Urinary bladder (tissue), 4 donors: ENCODE measurements around the gene MOSPD3. TPM values are rescaled to one million over a fixed set of nuclear protein-coding genes. Genes with fewer than 3 reads are reported as not detected.

Experiments
- DNase-seq: peaks from one replicate; pipeline ENCODE4 v3.0.0-alpha.2; 2015; ENCODE audit errors: extremely low spot score
- H3K27ac ChIP-seq: one replicate; pipeline ENCODE4 v1.5.1; 2013; ENCODE audit warnings: low read depth, mild to moderate bottlenecking, moderate library complexity
- H3K36me3 ChIP-seq: one replicate; pipeline ENCODE4 v1.6.1; 2013; ENCODE audit warnings: mild to moderate bottlenecking, moderate library complexity; ENCODE audit not compliant: insufficient read depth
- H3K4me1 ChIP-seq: one replicate; pipeline ENCODE4 v1.6.1; 2013; ENCODE audit warnings: mild to moderate bottlenecking, moderate library complexity; ENCODE audit not compliant: insufficient read depth
- H3K4me3 ChIP-seq: one replicate; pipeline ENCODE4 v1.5.1; 2013; ENCODE audit warnings: low read depth, low read length
- WGBS: extraction: QIAGEN DNeasy Blood & Tissue Kit; methylation state at CpG from one replicate; pipeline ENCODE4 v1.1.7; 2013; 5-methylcytosine and 5-hydroxymethylcytosine counted together
- polyA plus RNA-seq: library from polyadenylated mRNA; stranded (reverse); fragments of 200-250 nt; gene quantifications from one replicate; pipeline ENCODE4 v1.2.3, GENCODE V29; 2013
- total RNA-seq: library from RNA; depleted of rRNA; stranded (reverse); fragments of >200 nt; gene quantifications from one replicate; pipeline ENCODE4 v1.2.3, GENCODE V29; 2014
- donor health status: healthy with polysubstance abuse.
- donor health status: healthy.

The MOSPD3 gene
- total and polyA plus RNA-seq, 2 donors = 5.3 to 30.4 TPM

DNA sequence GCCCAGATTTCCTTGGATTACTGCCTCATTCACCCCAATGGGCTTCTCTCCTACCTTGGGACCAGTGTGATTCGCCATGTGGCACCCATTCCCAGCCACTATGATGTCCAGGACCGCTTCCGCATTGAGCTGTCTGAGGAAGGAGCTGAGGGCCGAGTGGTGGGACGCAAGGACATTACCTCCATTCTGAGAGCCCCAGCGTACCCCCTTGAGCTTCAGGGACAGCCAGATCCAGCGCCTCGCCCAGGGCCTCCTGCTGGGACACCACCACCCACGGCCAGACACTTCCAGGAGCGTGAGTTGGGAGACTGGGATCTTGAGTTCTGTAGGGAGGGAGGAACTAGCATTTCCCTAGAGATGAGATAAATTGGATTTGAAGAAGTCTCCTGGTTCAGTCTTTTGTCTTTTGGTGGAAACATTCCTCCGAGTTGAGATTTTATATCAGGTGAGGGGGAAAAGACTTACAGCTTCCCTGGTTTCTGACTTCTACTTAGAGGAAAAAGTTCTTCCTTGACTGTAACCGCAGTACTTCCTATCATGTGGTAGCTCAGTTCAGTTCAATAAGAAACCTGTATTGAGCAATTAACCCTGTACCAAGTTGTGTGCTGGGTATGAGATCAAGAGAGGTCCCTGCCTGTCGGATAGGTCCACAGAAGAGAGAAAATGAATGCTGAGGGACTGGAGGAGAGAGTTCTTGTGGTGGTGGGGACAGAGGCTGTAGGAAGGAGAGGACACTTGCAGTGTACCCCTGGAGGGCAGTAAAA, 1.3 kb downstream of the MOSPD3 start:
- WGBS = 94% methylated on average over 13 of the region's 13 CpGs
- no peak overlapping the region for H3K27ac ChIP-seq
- DNase-seq = no peak
- H3K4me3 ChIP-seq = no peak overlapping the region
- no peaks in the 10 kb centered on the region for H3K36me3 ChIP-seq
- H3K4me1 ChIP-seq = no peaks in the 10 kb centered on the region

DNA sequence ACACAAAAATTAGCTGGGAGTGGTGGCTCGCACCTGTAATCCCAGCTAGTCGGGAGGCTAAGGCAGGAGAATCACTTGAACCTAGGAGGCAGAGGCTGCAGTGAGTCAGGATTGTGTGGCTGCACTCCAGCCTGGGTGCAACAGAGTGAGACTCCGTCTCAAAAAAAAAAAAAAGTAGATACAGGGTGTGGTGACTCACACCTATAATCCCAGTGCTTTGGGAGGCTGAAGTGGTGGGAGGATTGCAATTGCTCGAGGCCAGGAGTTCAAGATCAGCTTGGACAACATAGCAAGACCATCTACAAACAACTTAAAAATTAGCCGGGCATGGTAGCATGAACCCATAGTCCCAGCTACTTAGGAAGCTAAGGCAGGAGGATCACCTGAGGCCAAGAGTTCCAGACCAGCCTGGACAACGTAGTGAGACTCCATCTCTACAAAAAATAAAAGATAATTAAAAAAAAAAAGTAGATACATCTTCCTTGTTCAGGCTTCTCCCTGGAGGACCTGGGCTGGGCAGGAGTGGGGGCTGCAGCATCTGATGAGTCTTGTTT, 2.0 kb downstream of the MOSPD3 start:
- H3K4me1 ChIP-seq = no peaks in the 10 kb centered on the region
- no peak overlapping the region for H3K4me3 ChIP-seq
- no peak overlapping the region for H3K27ac ChIP-seq
- no peak for DNase-seq
- H3K36me3 ChIP-seq = no peaks in the 10 kb centered on the region
- WGBS = 91% methylated on average over 6 of the region's 6 CpGs

DNA sequence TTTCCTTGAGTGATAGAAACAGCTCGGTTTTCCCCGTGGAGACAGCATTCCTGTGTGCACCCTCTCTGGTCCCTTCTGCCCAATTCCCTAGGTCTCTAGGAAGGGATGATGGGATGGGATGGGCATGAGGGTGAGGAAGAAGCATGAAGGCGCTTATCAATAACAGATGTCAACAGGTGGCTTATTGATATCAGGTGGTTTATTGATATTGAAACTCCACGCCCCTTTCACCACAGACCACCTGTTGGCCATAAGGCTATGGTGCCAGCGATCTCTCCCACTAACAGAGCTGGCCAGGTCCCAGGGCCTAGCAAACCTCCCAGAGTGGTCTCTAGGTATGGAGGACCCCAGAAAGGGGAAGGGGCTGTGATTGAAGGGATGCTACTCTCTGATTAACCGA, 7.9 kb downstream of the MOSPD3 start:
- Histone ChIP-seq H3K36me3 (no peaks in the 10 kb centered on the region), H3K4me3 (no peak overlapping the region), H3K4me1 (no peaks in the 10 kb centered on the region), H3K27ac (no peak overlapping the region)
- 91% methylated on average over 6 of the region's 6 CpGs for WGBS
- no peak for DNase-seq

DNA sequence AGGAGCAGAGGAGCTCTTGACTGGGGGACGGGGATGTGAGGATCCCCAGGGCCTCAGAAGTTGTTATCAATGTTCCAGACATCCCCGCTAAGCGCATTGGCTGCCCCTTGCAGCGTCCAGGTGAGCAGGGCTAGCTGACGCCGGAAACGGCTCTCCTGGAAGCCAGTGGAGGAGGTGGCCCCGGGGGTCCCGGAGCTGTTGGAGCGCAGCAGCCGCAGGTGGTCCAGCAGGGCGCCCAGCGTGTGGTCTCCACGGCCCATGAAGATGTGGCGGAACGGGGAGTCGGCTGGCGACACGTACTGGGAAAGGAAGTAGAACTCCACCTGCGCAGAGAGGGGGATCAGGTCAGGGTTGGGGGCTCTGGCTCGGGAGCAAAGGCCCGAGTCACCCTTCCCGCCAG, 8.5 kb downstream of the MOSPD3 start:
- WGBS = 95% methylated on average over 23 of the region's 23 CpGs
- Histone ChIP-seq H3K4me1 (no peaks in the 10 kb centered on the region), H3K4me3 (no peak overlapping the region), H3K36me3 (no peaks in the 10 kb centered on the region), H3K27ac (no peak overlapping the region)
- DNase-seq = no peak

DNA sequence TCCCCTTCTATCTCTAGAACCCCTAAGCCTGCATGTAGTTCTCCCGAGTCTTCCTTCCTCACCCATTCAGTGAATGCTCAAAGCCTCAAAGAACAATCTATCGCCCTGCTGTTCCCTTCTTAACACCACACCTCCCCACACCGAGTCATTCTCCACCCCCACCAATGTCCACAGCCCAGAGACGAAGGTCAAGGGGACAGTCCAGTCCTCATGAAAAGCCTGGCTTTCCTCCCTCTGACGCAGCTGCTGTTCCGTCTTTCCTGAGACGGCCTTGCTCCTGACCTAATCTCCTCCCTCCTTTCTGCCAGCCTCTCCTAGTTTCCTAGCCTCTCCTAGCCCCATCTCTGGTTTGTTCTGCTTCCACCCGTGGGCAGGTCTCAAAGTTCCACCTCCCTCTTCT, 9.2 kb downstream of the MOSPD3 start:
- Histone ChIP-seq H3K36me3 (no peaks in the 10 kb centered on the region), H3K4me3 (no peak overlapping the region)
- 80% methylated on average over 8 of the region's 8 CpGs for WGBS

DNA sequence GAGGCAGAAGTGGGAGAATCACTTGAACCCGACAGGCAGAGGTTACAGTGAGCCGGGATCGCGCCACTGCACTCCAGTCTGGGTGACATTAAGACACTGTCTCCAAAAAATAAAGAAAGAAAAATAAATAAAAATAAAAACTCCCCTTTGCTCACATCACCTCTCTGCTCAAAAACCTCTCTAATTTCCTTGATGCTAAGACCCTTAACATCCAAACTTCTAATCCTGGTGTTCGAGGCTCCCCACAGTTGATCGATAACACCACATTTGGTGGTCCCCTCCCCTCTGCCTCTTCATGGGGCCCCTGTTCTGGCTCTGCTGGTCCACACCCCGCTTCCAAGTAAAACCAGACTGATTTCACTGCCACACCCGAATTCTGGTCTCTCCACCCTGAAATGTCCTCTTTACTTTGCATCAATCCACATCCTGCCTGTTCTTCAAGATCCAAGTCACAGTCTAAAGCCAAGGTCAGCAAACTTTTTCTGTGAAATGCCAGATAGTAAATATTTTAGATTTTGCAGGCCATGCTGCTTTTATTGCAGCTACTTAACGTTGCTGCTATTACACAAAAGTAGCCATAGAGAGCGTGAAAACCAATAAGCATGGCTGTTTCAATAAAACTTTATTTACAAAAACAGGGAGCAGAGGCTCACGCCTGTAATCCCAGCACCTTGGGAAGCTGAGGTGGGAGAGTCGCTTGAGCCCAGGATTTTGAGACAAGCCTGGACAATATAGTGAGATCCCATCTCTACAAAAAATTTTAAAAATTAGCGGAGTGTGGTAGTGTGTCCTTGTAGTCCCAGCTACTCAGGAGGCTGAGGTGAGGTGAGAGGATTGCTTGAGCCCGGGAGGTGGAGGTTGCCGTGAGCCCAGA, 11.8 kb downstream of the MOSPD3 start:
- H3K4me3 ChIP-seq = no peak overlapping the region
- DNase-seq = no peak
- no peak overlapping the region for H3K27ac ChIP-seq
- H3K36me3 ChIP-seq = no peaks in the 10 kb centered on the region
- H3K4me1 ChIP-seq = no peaks in the 10 kb centered on the region
- 86% methylated on average over 15 of the region's 15 CpGs for WGBS

More for the DNA sequence above, 9.2 kb downstream of the MOSPD3 start:
- no peaks in the 10 kb centered on the region for H3K4me1 ChIP-seq
- no peak overlapping the region for H3K27ac ChIP-seq
- no peak for DNase-seq

DNA sequence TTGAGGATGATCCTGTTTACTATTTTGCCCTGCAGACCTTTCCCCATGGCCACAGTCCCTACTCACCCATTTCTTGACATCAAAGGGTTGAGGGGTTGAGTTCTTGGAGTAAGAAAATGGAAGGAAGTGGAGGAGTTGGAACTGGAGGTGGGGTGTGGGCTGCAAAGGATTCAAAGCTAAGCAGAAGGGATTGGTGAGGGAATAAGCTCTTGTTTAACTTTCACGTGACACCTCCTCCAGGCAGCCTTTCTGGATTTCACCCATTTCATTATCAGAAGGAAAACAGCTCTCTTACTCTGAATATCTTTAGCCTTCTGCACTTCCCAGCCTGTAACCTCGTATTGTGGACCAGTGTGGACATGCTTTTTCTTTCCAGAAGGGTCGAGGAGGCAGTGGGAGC, 13.7 kb downstream of the MOSPD3 start:
- H3K36me3 ChIP-seq = no peaks in the 10 kb centered on the region
- DNase-seq = no peak
- whole genome bisulfite sequencing = 16% methylated on average over 3 of the region's 3 CpGs
- H3K27ac ChIP-seq = no peak overlapping the region
- no peaks in the 10 kb centered on the region for H3K4me1 ChIP-seq
- no peak overlapping the region for H3K4me3 ChIP-seq

DNA sequence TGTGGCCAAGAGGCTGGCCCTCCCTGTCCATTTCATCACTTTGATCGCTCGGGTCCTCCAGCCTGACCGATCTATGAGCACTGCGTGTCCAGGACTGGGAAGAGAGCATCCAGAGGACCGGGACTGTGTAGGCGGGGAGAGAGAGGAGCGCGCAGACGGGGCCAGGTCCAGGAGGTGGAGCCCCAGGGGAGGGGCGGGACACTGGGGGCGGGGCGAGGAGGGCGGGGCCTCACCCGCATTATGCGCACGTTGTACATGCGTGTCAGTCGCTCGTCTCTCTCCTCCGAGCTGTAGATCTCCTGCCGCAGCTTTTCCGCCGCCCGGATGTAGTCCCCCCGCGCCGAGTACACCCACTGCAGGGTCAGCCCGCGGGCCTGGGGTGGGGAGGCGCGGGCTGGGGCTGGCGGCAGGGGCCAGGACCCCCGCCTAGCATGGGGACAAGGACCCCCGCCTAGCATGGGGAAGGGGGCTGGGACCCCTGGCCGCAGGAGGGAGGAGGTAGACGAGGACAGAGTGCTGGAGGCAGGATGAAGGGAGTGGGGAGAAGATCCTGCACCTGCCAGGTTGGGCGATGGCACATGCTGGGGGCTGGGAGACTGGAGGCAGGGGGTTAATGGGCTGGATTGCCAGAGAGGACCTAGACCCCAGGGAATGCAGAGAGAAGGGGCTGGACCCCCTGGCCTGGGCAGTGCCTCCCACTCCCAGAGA, 14.3 kb downstream of the MOSPD3 start:
- Histone ChIP-seq H3K36me3 (no peaks in the 10 kb centered on the region), H3K4me1 (no peaks in the 10 kb centered on the region), H3K4me3 (peak overlapping the region; percentile 24), H3K27ac (no peak overlapping the region)
- WGBS = 4% methylated on average over 37 of the region's 37 CpGs
- DNase-seq = no peak

DNA sequence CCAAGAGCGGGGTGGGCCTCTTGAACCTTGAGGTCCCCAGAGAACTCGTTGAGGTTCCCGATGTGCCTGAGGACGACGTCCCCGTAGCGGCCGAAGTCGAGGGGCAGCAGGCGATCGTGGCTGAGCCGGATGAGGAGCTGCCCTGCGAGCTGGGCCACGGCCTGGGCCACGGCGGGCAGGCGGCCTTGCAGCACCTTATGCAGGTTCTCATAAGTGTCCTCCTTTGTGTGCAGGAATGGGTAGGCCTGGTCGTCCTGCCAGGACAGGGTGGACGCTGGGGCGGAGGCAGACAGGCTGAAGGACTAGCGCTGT, 14.9 kb downstream of the MOSPD3 start:
- Histone ChIP-seq H3K27ac (no peak overlapping the region), H3K4me3 (no peak overlapping the region)
- WGBS = 87% methylated on average over 21 of the region's 21 CpGs

DNA sequence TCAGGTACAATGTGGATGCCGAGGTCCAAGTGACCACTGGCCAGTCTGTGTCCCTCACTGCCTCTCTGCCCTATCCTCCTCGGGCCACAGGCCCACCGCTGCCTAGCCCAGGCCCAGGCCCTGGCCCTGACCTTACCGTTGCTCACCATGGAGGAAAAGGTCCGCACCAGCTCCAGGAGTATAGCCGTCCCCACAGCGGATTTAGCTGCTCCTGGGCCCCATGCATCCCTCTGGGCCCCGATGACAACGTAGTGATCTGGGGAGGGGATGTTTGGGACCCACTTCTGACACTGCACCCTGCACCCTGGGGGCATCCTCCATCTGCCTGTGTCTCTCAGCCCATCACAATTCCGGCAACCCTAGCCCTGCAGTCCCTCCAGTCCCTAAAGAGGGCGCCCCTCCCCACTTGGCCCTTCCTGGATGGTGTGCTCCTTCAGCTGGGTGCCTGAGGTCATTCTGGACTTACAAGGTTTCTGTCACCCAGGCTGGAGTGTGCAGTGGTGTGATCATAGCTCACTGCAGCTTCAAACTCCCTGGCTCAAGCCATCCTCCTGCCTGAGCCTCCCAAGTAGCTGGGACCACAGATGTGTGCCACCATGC, 16.9 kb downstream of the MOSPD3 start:
- WGBS = 76% methylated on average over 11 of the region's 11 CpGs
- Histone ChIP-seq H3K4me1 (no peaks in the 10 kb centered on the region), H3K27ac (no peak overlapping the region), H3K36me3 (no peaks in the 10 kb centered on the region), H3K4me3 (no peak overlapping the region)
- DNase-seq = no peak

More for the DNA sequence above, 14.9 kb downstream of the MOSPD3 start:
- no peak for DNase-seq
- Histone ChIP-seq H3K36me3 (no peaks in the 10 kb centered on the region), H3K4me1 (no peaks in the 10 kb centered on the region)

DNA sequence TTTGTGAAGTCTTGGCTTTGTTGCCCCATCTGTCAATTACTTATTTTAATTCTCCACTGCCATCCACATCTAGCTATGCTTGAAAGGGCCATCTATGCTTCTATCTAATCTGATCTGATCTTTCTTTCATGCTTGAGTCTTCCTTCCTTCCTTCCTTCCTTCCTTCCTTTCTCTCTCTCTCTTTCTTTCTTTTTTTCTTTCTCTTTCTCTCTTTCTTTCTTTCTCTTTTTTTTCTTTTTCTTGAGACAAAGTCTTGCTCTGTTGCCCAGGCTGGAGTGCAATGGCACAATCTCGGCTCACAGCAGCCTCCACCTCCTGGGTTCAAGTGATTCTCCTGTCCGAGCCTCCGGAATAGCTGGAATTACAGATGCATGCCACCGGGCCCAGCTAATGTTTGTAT, 17.7 kb downstream of the MOSPD3 start:
- Histone ChIP-seq H3K4me1 (no peaks in the 10 kb centered on the region), H3K27ac (no peak overlapping the region), H3K4me3 (no peak overlapping the region), H3K36me3 (no peaks in the 10 kb centered on the region)
- 92% methylated on average over 4 of the region's 4 CpGs for WGBS
- no peak for DNase-seq

DNA sequence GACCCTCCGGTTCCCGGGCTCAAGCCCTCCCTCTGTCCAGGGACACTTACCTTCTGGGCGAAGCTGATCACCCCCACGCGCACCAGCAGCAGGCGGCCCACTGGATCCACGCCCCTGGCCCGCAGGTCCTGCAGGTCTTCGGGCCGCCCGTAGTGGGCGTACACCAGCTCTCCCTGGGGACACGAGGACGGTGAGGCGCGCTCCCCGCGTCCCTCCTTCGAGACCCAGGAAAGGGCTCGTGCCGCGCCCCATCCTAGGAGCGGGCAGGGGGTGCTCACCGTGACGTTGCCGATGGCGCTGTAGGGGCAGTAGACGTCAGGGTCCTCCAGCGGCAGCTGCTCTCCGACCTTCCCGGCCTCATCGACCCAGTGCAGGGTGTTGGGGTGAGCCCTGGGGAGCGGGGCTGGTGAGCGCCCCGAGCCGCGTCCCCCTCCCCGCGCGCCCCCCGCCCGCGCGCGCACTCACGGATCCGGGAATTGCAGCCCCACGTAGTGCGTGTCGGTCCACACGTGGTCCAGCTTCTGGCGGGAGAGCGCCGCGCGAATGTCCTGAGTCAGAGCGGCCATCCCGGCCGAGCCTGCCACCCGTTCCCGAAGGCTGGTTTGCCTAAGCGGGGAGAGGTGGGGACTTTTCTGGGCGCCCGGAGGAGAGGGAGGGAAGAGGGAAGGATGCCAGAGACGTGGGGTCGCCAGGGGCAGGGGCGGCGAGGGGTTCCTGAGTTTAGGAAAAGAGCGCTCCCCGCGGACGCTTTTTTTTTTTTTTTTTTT, 20.8 kb downstream of the MOSPD3 start:
- peak overlapping the region; percentile 44 for H3K4me3 ChIP-seq
- H3K27ac ChIP-seq = no peak overlapping the region
- no peaks in the 10 kb centered on the region for H3K4me1 ChIP-seq
- H3K36me3 ChIP-seq = no peaks in the 10 kb centered on the region
- 1% methylated on average over 72 of the region's 72 CpGs for WGBS
- DNase-seq = no peak
